CMK (cell line): Measurements from ENCODE around the gene SWI5.

Experiments
- DNase-seq: peaks from one replicate; pipeline ENCODE4 v3.0.0-alpha.2; 2010; ENCODE audit warnings: low read depth

Gene SWI5

GRCh38 chr9:128321343-128321742 lies 45.3 kb downstream of the SWI5 start:
- DNase-seq: no peak

DNA sequence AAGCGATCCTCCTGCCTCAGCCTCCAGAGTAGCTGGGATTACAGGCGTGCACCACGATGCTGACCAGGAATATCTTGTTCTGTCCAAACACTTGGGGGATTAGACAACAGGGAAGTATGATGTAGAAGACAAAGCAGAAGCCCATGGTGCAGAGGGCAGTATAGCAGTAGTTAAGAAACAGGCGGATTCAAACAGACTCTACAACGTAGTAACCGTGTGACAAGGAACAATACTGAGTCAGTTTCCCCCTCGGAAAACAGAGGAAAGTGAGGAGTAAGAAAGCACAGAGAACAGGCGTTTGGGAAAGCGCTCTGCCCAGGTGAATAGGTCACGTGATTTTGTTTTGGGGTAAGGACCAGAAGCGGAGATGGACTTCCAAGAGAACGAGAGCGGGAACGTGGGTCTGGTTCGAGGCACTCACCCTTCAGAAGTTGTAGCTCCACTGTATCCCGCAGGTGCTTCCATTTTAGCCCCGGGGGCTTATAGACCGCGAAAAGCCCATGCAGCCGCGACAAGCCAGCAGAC lies 45.9 kb downstream of the SWI5 start:
- DNase-seq: no peak

- peak; percentile 85 for DNase-seq
Measured at GRCh38 chr9:128322404-128323211, 46.5 kb downstream of the SWI5 start, which contains the start of the genes COQ4 and TRUB2. TSS of gene COQ4 (plus strand) at chr9:128322839. CDS start at chr9:128322859, 20 bp downstream. TSS of gene TRUB2 (minus strand) at chr9:128322447. CDS start at chr9:128322408, 39 bp downstream.

GRCh38 chr9:128323212-128323730 lies 47.2 kb downstream of the SWI5 start:
- no peak for DNase-seq

DNA sequence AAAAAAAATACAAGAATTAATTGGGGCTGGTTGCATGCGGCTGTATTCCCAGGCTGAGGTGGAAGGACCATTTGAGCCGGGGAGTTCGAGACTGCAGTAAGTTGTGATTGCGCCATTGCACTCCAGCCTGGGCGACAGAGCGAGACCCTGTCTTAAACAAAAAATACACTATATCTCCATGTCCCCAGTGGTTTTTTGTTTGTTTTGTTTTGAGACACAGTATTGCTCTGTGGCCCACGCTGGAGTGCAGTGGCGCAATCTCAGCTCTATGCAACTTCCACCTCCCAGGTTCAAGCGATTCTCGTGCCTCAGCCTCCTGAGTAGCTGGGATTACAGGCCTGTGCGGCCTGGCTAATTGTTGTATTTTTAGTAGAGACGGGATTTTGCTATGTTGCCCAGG lies 47.7 kb downstream of the SWI5 start:
- no peak for DNase-seq

- no peak for DNase-seq
Measured at GRCh38 chr9:128324401-128324800, 48.3 kb downstream of the SWI5 start.

GRCh38 chr9:128325629-128326028 lies 49.6 kb downstream of the SWI5 start:
- DNase-seq: no peak

GRCh38 chr9:128333451-128333869 lies 57.4 kb downstream of the SWI5 start:
- no peak for DNase-seq

- DNase-seq: no peak
Measured at GRCh38 chr9:128335161-128335560, 59.1 kb downstream of the SWI5 start.

DNA sequence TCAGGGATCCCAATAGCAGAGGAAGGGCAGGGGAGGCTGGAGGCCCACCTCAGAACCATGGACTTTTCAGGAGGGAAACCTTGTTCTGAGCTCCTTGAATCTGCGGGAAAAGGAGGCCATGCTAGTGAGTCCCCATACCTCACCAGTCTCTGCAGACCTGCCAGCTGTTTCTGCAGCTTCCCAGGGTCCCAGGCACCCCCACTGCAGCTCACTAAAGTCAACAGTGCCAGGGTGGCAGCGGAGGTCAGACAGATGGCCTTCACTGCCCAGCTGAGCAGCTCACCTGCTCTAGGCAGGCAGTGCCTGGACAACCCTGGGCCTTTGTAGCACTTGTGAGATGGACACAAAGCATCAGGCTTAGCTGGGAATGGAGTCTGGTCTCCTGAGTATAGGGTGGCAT lies 59.8 kb downstream of the SWI5 start:
- no peak for DNase-seq

DNA sequence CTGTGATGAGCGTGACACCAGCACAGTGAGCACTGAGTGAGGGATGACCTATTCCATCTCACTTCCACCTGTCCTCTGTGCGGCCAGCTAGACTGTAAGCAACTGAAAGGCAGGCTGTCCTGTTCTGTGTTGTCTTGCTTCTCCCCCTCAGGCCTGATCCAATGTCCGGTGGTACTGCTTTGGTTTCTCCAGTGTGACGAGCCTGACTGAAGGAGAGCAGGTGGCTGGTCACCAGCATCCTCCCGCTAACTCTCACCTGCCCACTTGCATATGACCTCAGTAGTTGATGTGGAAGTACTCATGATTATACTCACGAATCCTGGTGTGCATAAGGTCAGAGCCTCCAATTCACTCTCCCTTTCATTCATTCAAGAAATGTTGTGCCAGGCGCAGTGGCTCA lies 61.9 kb downstream of the SWI5 start:
- DNase-seq: no peak
